Endothelial cell of umbilical vein (primary cell): Measurements from ENCODE around the gene ASZ1. TPM values are rescaled to one million over a fixed set of nuclear protein-coding genes. Genes with fewer than 3 reads are reported as not detected.

Experiments
- BruUV-seq: library from RNA; stranded (reverse); fragments of 400-500 nt; replicated peaks from 2 replicates; lab custom pipeline; 2021; lab: Mats Ljungman, UMichigan
- CTCF ChIA-PET: fragments of 300-600, 350-600 bp; sonication (Branson Sonifier 250); formaldehyde crosslinking; loops from one replicate; lab custom pipeline; 2021; ENCODE audit warnings: antibody characterized with exemption, inconsistent platforms; lab: Charles Lee
- POLR2A ChIA-PET: fragments of 300-600, 350-600 bp; sonication (Branson Sonifier 250); formaldehyde crosslinking; loops from one replicate; lab custom pipeline; 2021; ENCODE audit warnings: antibody characterized with exemption, inconsistent platforms; lab: Charles Lee
- DNase-seq: peaks from one replicate; pipeline ENCODE4 v3.0.0-alpha.2; 2011; ENCODE audit warnings: low read depth, low spot score
- FAIRE-seq: peaks from 2 replicates; lab custom pipeline; 2011; peaks lifted over from hg19 to GRCh38; lab: Jason Lieb, UNC
- H2AFZ ChIP-seq: 2 replicates; pipeline ENCODE4 v1.6.0; 2012; ENCODE audit warnings: low read depth, low read length, control low read depth, inconsistent platforms
- H3K27ac ChIP-seq: 2 replicates; pipeline ENCODE4 v1.5.1; 2011; ENCODE audit warnings: low read depth, mild to moderate bottlenecking, control low read depth, low read length, moderate library complexity; ENCODE audit not compliant: insufficient read depth
- H3K27me3 ChIP-seq, 2 experiments: 2 replicates each; pipeline versions ENCODE4 v1.6.0 to v1.6.1; 2011; ENCODE audit warnings: low read length in 2 of 2, mixed read lengths in 1 of 2; ENCODE audit not compliant: control insufficient read depth in 2 of 2, insufficient read depth in 2 of 2
- H3K36me3 ChIP-seq, 2 experiments: 2 replicates in 1 of 2; 3 replicates in 1 of 2; pipeline ENCODE4 v1.5.1; 2011; ENCODE audit warnings: low read length in 2 of 2, mild to moderate bottlenecking in 1 of 2, moderate library complexity in 1 of 2; ENCODE audit not compliant: control insufficient read depth in 2 of 2, insufficient read depth in 2 of 2; ENCODE audit errors: extremely low read depth in 1 of 2
- H3K4me1 ChIP-seq: 3 replicates; pipeline ENCODE4 v1.5.1; 2011; ENCODE audit warnings: mild to moderate bottlenecking, low read length; ENCODE audit not compliant: control insufficient read depth, insufficient read depth; ENCODE audit errors: extremely low read depth
- H3K4me2 ChIP-seq: 2 replicates; pipeline ENCODE4 v1.6.1; 2011; ENCODE audit warnings: low read length, control low read depth, mixed read lengths; ENCODE audit not compliant: insufficient read depth
- H3K4me3 ChIP-seq, 3 experiments: fragments of 200-600 bp in 1 of 3; sonication (generic), shearing (Covaris generic) in 1 of 3; replicated peaks in 1 of 3; 2 replicates each; pipeline ENCODE4 v1.5.1; 2011 to 2016; ENCODE audit warnings: control low read depth in 3 of 3, low read length in 3 of 3, mild to moderate bottlenecking in 2 of 3, inconsistent platforms in 1 of 3, low read depth in 1 of 3, moderate library complexity in 1 of 3; ENCODE audit not compliant: insufficient read depth in 1 of 3
- H3K79me2 ChIP-seq: 2 replicates; pipeline ENCODE4 v1.6.0; 2012; ENCODE audit warnings: low read length, inconsistent platforms; ENCODE audit not compliant: control insufficient read depth, insufficient read depth
- H3K9ac ChIP-seq: replicated peaks from 2 replicates; pipeline ENCODE3; 2011; ENCODE audit warnings: low read length, control low read depth; ENCODE audit not compliant: insufficient read depth; ENCODE audit errors: extremely low read depth
- H3K9me1 ChIP-seq: replicated peaks from 3 replicates; pipeline ENCODE4 v1.6.0; 2011; ENCODE audit warnings: mild to moderate bottlenecking, low read length; ENCODE audit not compliant: control insufficient read depth, insufficient read depth; ENCODE audit errors: extremely low read depth
- H3K9me3 ChIP-seq: replicated peaks from 2 replicates; pipeline ENCODE4 v1.5.1; 2012; ENCODE audit warnings: low read length, inconsistent platforms; ENCODE audit not compliant: control insufficient read depth, insufficient read depth
- H4K20me1 ChIP-seq: replicated peaks from 2 replicates; pipeline ENCODE3; 2011; ENCODE audit warnings: mild to moderate bottlenecking, low read length; ENCODE audit not compliant: control insufficient read depth, insufficient read depth; ENCODE audit errors: extremely low read depth
- EZH2 ChIP-seq: IDR thresholded peaks from 2 replicates; pipeline ENCODE4 v1.6.1; 2012; ENCODE audit warnings: borderline replicate concordance, low read depth, mild to moderate bottlenecking, moderate library complexity, low read length, inconsistent platforms; ENCODE audit not compliant: severe bottlenecking
- FOS ChIP-seq: IDR thresholded peaks from 2 replicates; pipeline ENCODE4 v1.6.1; 2011; ENCODE audit warnings: mild to moderate bottlenecking, low read length, moderate library complexity, borderline replicate concordance; ENCODE audit not compliant: insufficient read depth
- GATA2 ChIP-seq: IDR thresholded peaks from 2 replicates; pipeline ENCODE4 v1.7.0; 2011; ENCODE audit warnings: low read depth, mild to moderate bottlenecking, moderate library complexity, mixed read lengths, low read length; ENCODE audit not compliant: insufficient read length, insufficient read depth
- JUN ChIP-seq: IDR thresholded peaks from 2 replicates; pipeline ENCODE4 v1.6.1; 2011; ENCODE audit warnings: borderline replicate concordance, low read depth; ENCODE audit not compliant: insufficient read length, insufficient read depth
- MYC ChIP-seq: IDR thresholded peaks from one replicate; pipeline ENCODE4 v1.6.1; 2011; ENCODE audit warnings: mild to moderate bottlenecking, low read depth, low read length
- POLR2A ChIP-seq: IDR thresholded peaks from 2 replicates; pipeline ENCODE4 v1.6.1; 2012; ENCODE audit warnings: low read depth, mild to moderate bottlenecking, control low read depth, low read length
- POLR2AphosphoS5 ChIP-seq: IDR thresholded peaks from 2 replicates; pipeline ENCODE4 v1.6.1; 2012; ENCODE audit warnings: low read depth, mild to moderate bottlenecking, control low read depth, low read length, moderate library complexity; ENCODE audit not compliant: insufficient read depth
- dilution Hi-C: fragments of 300-500 bp; cut with MboI; formaldehyde crosslinking; loops from one replicate; pipeline ENCODE4 v1.15.0; 2019; ENCODE audit warnings: low sequenced_read_pairs; ENCODE audit not compliant: extremely low pct_ligation_motif_present
- intact Hi-C: fragments of 100-400 bp; cut with micrococcal nuclease; formaldehyde crosslinking; loops from one replicate; pipeline ENCODE4 v1.10.0; 2022
- polyA plus RNA-seq, 4 experiments: library from polyadenylated mRNA; depleted of rRNA in 3 of 4; stranded (reverse) in 3 of 4; unstranded in 1 of 4; fragments of >200 nt; gene quantifications; 2 replicates each; pipeline versions ENCODE4 v1.2.1 to v1.2.3, GENCODE V29; 2011 to 2012; ENCODE audit warnings: missing spikeins in 1 of 4
- total RNA-seq: library from RNA; stranded (reverse); gene quantifications from 2 replicates; pipeline ENCODE4 v1.2.3, GENCODE V29; 2021
- TF ChIP-seq, protein P1 (sequence below), 2 donors: IDR thresholded peaks; 1 replicate in 1 of 2; 2 replicates in 1 of 2; pipeline ENCODE4 v1.5.1; 2011; ENCODE audit warnings: low read length in 2 of 2, mild to moderate bottlenecking in 2 of 2, moderate library complexity in 2 of 2, control low read depth in 1 of 2, inconsistent platforms in 1 of 2, low read depth in 1 of 2; ENCODE audit not compliant: insufficient read depth in 1 of 2; ENCODE audit errors: extremely low read depth in 1 of 2
- TF ChIP-seq, protein P2 (sequence below): IDR thresholded peaks from 2 replicates; pipeline ENCODE4 v1.6.1; 2011; ENCODE audit not compliant: insufficient read depth, insufficient read length

ASZ1 gene
- total and polyA plus RNA-seq, 2 donors (not counting 3 experiments of a cell fraction or from before 2014, with no cell fraction given), result not detected

DNA sequence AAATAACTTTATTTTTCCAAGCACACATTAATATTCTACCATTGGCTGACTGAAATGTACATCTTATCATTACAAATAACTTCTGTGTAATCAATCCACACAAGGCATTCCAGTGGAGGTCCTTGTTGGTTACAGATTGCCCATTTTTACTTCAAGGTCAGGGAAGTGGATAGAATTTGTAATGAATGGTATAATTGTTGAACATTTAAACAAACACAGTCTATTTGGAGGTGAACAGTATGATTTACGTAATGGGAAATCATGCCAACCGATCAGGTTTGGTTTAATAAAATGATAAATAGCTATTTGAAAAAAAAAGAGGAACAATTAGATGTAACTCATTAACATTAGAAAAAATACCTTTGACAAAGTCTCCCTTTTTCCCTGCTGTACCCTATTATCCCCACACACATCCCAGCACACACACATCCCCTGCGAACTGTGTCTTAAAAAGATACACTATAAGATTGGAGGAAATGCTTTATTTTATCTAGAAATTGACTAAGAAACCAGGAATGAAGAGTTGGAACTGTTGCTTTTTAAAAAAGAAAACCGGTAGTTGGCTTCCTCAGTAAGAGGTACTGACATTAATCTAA, 19.0 kb upstream of the ASZ1 start:
- dilution Hi-C loops, result no loop called here
- CTCF ChIA-PET, result no interaction called here
- H3K27me3 ChIP-seq, result peaks cover 0 to 2% of the 10 kb centered on the region in 2 experiments
- no peak overlapping the region for H3K4me2 ChIP-seq
- POLR2A ChIA-PET, result no interaction called here
- no peaks in the 10 kb centered on the region for H3K36me3 ChIP-seq
- FAIRE-seq, result no peak
- intact Hi-C loops, result no loop called here
- no peak overlapping the region for H3K27ac ChIP-seq
- TF ChIP-seq EZH2, result no peak
- no TSS peak for BruUV-seq
- H3K79me2 ChIP-seq, result no peaks in the 10 kb centered on the region
- no peak for DNase-seq
- no peaks in the 10 kb centered on the region for H3K9me3 ChIP-seq
- H4K20me1 ChIP-seq, result no peaks in the 10 kb centered on the region
- no peak overlapping the region for H3K9ac ChIP-seq
- no peak overlapping the region for H3K4me3 ChIP-seq
- no peak overlapping the region for H2AFZ ChIP-seq
- no peaks in the 10 kb centered on the region for H3K4me1 ChIP-seq
- no peaks in the 10 kb centered on the region for H3K9me1 ChIP-seq

DNA sequence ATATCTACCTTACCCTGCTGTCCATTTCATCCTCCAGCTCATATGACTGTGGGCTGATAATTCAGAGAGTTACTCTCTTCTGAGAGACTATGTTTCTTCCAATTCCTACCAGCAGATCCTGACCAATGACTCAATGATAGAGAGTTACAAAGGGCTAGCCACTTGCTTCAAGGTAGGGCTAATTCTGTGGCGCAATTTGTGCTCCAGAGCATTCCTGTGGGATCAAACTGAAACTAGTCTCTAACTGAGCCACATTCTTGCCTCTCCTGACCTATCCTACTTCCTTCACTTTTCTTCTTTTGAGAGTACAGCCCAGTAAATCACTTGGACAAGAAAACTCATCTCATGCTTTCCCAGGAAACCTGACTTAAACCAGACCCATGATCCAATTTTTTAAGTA, 17.9 kb upstream of the ASZ1 start:
- dilution Hi-C loops, result no loop called here
- no peaks in the 10 kb centered on the region for H3K9me1 ChIP-seq
- no peak overlapping the region for H3K9ac ChIP-seq
- TF ChIP-seq JUN (no peak), FOS (no peak), GATA2 (no peak), POLR2A (no peak), POLR2AphosphoS5 (no peak), EZH2 (no peak), MYC (no peak)
- TF ChIP-seq, protein P1, sequence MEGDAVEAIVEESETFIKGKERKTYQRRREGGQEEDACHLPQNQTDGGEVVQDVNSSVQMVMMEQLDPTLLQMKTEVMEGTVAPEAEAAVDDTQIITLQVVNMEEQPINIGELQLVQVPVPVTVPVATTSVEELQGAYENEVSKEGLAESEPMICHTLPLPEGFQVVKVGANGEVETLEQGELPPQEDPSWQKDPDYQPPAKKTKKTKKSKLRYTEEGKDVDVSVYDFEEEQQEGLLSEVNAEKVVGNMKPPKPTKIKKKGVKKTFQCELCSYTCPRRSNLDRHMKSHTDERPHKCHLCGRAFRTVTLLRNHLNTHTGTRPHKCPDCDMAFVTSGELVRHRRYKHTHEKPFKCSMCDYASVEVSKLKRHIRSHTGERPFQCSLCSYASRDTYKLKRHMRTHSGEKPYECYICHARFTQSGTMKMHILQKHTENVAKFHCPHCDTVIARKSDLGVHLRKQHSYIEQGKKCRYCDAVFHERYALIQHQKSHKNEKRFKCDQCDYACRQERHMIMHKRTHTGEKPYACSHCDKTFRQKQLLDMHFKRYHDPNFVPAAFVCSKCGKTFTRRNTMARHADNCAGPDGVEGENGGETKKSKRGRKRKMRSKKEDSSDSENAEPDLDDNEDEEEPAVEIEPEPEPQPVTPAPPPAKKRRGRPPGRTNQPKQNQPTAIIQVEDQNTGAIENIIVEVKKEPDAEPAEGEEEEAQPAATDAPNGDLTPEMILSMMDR (IDR thresholded peaks at IDR 0.05; ENCODE audit: extremely low read depth in 1 of 2, insufficient read depth in 1 of 2, low read depth in 1 of 2, low read length in 2 of 2), result no peak
- TF ChIP-seq, protein P2, sequence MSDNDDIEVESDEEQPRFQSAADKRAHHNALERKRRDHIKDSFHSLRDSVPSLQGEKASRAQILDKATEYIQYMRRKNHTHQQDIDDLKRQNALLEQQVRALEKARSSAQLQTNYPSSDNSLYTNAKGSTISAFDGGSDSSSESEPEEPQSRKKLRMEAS, result no peak
- no peaks in the 10 kb centered on the region for H3K4me1 ChIP-seq
- FAIRE-seq (no peak), DNase-seq (no peak)
- BruUV-seq, result no TSS peak
- peaks cover 0 to 2% of the 10 kb centered on the region in 2 experiments for H3K27me3 ChIP-seq
- no peaks in the 10 kb centered on the region for H3K36me3 ChIP-seq
- ChIA-PET CTCF (interaction anchor here (1.5 to 1.9 kb wide), 2 partner anchors 11 to 14 kb away, joined by 3 to 8 read pairs; no protein-coding TSS in a partner anchor), POLR2A (no interaction called here)
- no peak overlapping the region for H3K4me2 ChIP-seq
- no peak overlapping the region for H2AFZ ChIP-seq
- no peaks in the 10 kb centered on the region for H4K20me1 ChIP-seq
- H3K9me3 ChIP-seq, result no peaks in the 10 kb centered on the region
- no peak overlapping the region for H3K27ac ChIP-seq
- intact Hi-C loops, result no loop called here
- no peak overlapping the region for H3K4me3 ChIP-seq
- H3K79me2 ChIP-seq, result no peaks in the 10 kb centered on the region
